ENCODE data around the gene ZNF157. TPM values are rescaled to one million over a fixed set of nuclear protein-coding genes. Genes with fewer than 3 reads are reported as not detected.
A peak's percentile ranks its signal among the peaks of the same experiment; 100 is the strongest.

ZNF157 gene
- total RNA-seq, 1 experiment from 2014 or later = 0.81 TPM

DNA sequence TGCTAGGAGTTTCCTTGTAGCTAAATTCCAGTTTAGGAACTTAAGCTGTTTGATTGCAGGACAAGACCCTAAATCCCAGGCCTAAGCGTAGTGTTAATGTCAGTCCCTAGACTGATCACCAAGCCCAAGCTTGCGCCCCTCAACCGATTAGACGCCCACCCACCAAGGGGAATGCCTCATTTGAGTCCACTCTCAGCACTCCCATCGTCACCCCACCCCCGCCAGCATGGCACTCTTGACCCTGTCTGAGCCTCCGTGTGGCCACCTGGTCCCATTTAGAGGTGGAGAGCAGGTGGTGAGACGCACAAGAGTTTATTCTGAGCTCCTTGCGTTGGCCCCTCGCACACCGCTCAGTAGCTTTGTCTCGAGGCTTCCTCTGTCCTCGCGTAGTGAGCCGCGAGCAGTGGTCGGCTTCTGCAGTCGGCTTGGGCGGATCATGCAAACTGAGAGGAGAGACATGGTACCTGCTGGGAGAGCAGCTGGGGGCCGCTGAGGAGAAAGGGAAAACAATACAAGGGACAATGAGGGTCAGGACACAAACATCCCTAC is 48.5 kb upstream of the ZNF157 start:
- Histone ChIP-seq H2AK5ac (ENCODE audit: insufficient read length, low read length) (peak overlapping the region; percentile 10), H3K23ac (ENCODE audit: insufficient read length, low read depth, low read length) (no peak overlapping the region), H2BK5ac (ENCODE audit: insufficient read length, low read length) (peak overlapping the region; percentile 44), H4K8ac (replicated peaks; ENCODE audit: insufficient read length, low read depth, low read length) (peak overlapping the region; percentile 71), H2AFZ (ENCODE audit: low read length) (no peak overlapping the region), H4K5ac (ENCODE audit: insufficient read length, low read depth, low read length) (peak overlapping the region; percentile 95), H3K23me2 (ENCODE audit: insufficient read length, low read depth, low read length, poor library complexity, severe bottlenecking) (no peaks in the 10 kb centered on the region), H2BK20ac (ENCODE audit: low read depth, low read length, poor library complexity, severe bottlenecking) (no peak overlapping the region), H3K27me3 (ENCODE audit: insufficient read depth, low read length) (no peaks in the 10 kb centered on the region), H2BK120ac (ENCODE audit: low read depth, low read length, poor library complexity, severe bottlenecking) (no peak overlapping the region), H3K18ac (ENCODE audit: insufficient read length, low read depth, low read length) (peak overlapping the region; percentile 79), H3K27ac (ENCODE audit: insufficient read length, low read depth, low read length) (peak overlapping the region; percentile 91), H4K20me1 (ENCODE audit: control insufficient read depth, insufficient read depth, insufficient read length) (no peaks in the 10 kb centered on the region), H3K4me1 (ENCODE audit: insufficient read depth, low read length) (peaks cover 5% of the 10 kb centered on the region; the same call in 1 of the 2 replicates), H3K56ac (ENCODE audit: insufficient read length, low read depth, low read length) (no peak overlapping the region), H3K14ac (ENCODE audit: insufficient read depth, low read length) (peak overlapping the region; percentile 91), H3K4me2 (ENCODE audit: insufficient read depth, insufficient read length, low read length) (peak overlapping the region; percentile 51), H3K79me2 (ENCODE audit: insufficient read depth, low read length) (no peaks in the 10 kb centered on the region), H3T11ph (ENCODE audit: low read length) (no peak overlapping the region), H4K91ac (ENCODE audit: insufficient read length, low read depth, low read length) (peak overlapping the region; percentile 91), H2BK15ac (ENCODE audit: low read depth, low read length) (no peak overlapping the region), H3K4ac (ENCODE audit: low read depth, low read length) (no peak overlapping the region), H3K9me3 (ENCODE audit: control insufficient read depth, low read depth, low read length) (no peaks in the 10 kb centered on the region), H3K79me1 (ENCODE audit: insufficient read depth, low read depth, low read length, poor library complexity, severe bottlenecking) (no peaks in the 10 kb centered on the region), H2BK12ac (ENCODE audit: insufficient read length, low read depth, low read length) (peak overlapping the region; percentile 65), H3K9ac (ENCODE audit: extremely low read depth, insufficient read length, low read length) (peak overlapping the region; percentile 50)
- Mint-ChIP-seq H3K27ac (peak overlapping the region; percentile 97 to 99 (median 98)), H3K9me3 (peaks cover 40 to 53% of the 10 kb centered on the region in 2 experiments), H3K36me3 (ENCODE audit: insufficient read depth in 1 of 3, low read depth in 3 of 3) (peaks cover 0 to 7% (median 0%) of the 10 kb centered on the region in 3 experiments; a peak in 3 of 7 replicates), H3K4me3 (peak overlapping the region; percentile 45 to 66), H3K4me1 (peaks cover 14 to 21% of the 10 kb centered on the region in 2 experiments), H3K27me3 (ENCODE audit: low read depth) (peaks cover 2% of the 10 kb centered on the region)
- TF ChIP-seq, protein P1, sequence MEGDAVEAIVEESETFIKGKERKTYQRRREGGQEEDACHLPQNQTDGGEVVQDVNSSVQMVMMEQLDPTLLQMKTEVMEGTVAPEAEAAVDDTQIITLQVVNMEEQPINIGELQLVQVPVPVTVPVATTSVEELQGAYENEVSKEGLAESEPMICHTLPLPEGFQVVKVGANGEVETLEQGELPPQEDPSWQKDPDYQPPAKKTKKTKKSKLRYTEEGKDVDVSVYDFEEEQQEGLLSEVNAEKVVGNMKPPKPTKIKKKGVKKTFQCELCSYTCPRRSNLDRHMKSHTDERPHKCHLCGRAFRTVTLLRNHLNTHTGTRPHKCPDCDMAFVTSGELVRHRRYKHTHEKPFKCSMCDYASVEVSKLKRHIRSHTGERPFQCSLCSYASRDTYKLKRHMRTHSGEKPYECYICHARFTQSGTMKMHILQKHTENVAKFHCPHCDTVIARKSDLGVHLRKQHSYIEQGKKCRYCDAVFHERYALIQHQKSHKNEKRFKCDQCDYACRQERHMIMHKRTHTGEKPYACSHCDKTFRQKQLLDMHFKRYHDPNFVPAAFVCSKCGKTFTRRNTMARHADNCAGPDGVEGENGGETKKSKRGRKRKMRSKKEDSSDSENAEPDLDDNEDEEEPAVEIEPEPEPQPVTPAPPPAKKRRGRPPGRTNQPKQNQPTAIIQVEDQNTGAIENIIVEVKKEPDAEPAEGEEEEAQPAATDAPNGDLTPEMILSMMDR (conservative IDR thresholded peaks at IDR 0.05) = no peak
- WGBS (ENCODE audit: extremely low coverage, insufficient read length, low lambda C conversion rate) = no CpG with 5 or more reads among the region's 20 CpGs
- DNase-seq = peak; percentile 71
